Fibroblast of lung (primary cell): Measurements from ENCODE around the gene ZNF469. TPM values are rescaled to one million over a fixed set of nuclear protein-coding genes. Genes with fewer than 3 reads are reported as not detected.

Experiments
- DNase-seq, 2 donors: peaks; one replicate each; pipeline versions ENCODE4 v3.0.0 to v3.0.0-alpha.2; 2010; ENCODE audit warnings: low read depth in 2 of 2
- H2AFZ ChIP-seq: 2 replicates; pipeline ENCODE4 v1.5.1; 2012; ENCODE audit warnings: low read length, control low read depth, inconsistent platforms
- H3K27ac ChIP-seq: 2 replicates; pipeline ENCODE4 v1.5.1; 2011; ENCODE audit warnings: low read length, control low read depth; ENCODE audit not compliant: insufficient read depth
- H3K27me3 ChIP-seq: 2 replicates; pipeline ENCODE4 v1.5.1; 2011; ENCODE audit warnings: mild to moderate bottlenecking, low read length; ENCODE audit not compliant: control insufficient read depth, insufficient read depth
- H3K36me3 ChIP-seq: 2 replicates; pipeline ENCODE4 v1.5.1; 2011; ENCODE audit warnings: low read length; ENCODE audit not compliant: control insufficient read depth, insufficient read depth
- H3K4me1 ChIP-seq: 2 replicates; pipeline ENCODE4 v1.5.1; 2011; ENCODE audit warnings: low read length; ENCODE audit not compliant: control insufficient read depth, insufficient read depth; ENCODE audit errors: extremely low read depth
- H3K4me2 ChIP-seq: 2 replicates; pipeline ENCODE4 v1.5.1; 2011; ENCODE audit warnings: low read length, control low read depth; ENCODE audit not compliant: insufficient read depth; ENCODE audit errors: extremely low read depth
- H3K4me3 ChIP-seq, 4 experiments: fragments of 200-600 bp in 1 of 4; sonication (generic) in 1 of 4; replicated peaks in 1 of 4; 2 replicates each; pipeline ENCODE4 v1.5.1; 2011 to 2016; ENCODE audit warnings: low read length in 4 of 4, low read depth in 3 of 4, mild to moderate bottlenecking in 3 of 4, control low read depth in 2 of 4, inconsistent platforms in 1 of 4, mixed read lengths in 1 of 4; ENCODE audit not compliant: insufficient read depth in 1 of 4; ENCODE audit errors: control extremely low read depth in 1 of 4
- H3K79me2 ChIP-seq: 2 replicates; pipeline ENCODE4 v1.5.1; 2012; ENCODE audit warnings: mild to moderate bottlenecking, low read length, inconsistent platforms; ENCODE audit not compliant: control insufficient read depth, insufficient read depth
- H3K9ac ChIP-seq: 2 replicates; pipeline ENCODE4 v1.5.1; 2011; ENCODE audit warnings: mild to moderate bottlenecking, low read length, control low read depth; ENCODE audit not compliant: insufficient read depth
- H3K9me3 ChIP-seq: 2 replicates; pipeline ENCODE4 v1.5.1; 2012; ENCODE audit warnings: low read depth, low read length; ENCODE audit not compliant: control insufficient read depth, insufficient read depth
- H4K20me1 ChIP-seq: 2 replicates; pipeline ENCODE4 v1.5.1; 2011; ENCODE audit warnings: low read length; ENCODE audit not compliant: control insufficient read depth, insufficient read depth; ENCODE audit errors: extremely low read depth
- CTCF ChIP-seq, 2 donors: IDR thresholded peaks in 1 of 2; conservative IDR thresholded peaks in 1 of 2; 1 replicate in 1 of 2; 2 replicates in 1 of 2; pipeline ENCODE4 v1.5.1; 2011 to 2012; ENCODE audit warnings: low read length in 2 of 2, control low read depth in 1 of 2, inconsistent platforms in 1 of 2, low read depth in 1 of 2, mild to moderate bottlenecking in 1 of 2
- EZH2 ChIP-seq: IDR thresholded peaks from 2 replicates; pipeline ENCODE4 v1.5.1; 2012; ENCODE audit warnings: low read length, control low read depth, mild to moderate bottlenecking; ENCODE audit errors: missing control alignments
- polyA plus RNA-seq, 2 donors: library from polyadenylated mRNA; depleted of rRNA in 1 of 2; stranded (reverse) in 1 of 2; unstranded in 1 of 2; fragments of >200 nt; gene quantifications; 2 replicates each; pipeline ENCODE4 v1.2.1, GENCODE V29; 2011 to 2012; ENCODE audit warnings: missing spikeins in 1 of 2
- total RNA-seq: library from RNA; depleted of rRNA; stranded (reverse); fragments of >200 nt; gene quantifications from 2 replicates; pipeline ENCODE4 v1.2.1, GENCODE V29; 2014

ZNF469 gene
- total and polyA plus RNA-seq, 2 donors (not counting 1 experiment from before 2014, with no cell fraction given): 0.82 to 1.5 TPM

- Histone ChIP-seq H3K9ac (no peak overlapping the region), H3K4me1 (no peaks in the 10 kb centered on the region), H3K36me3 (no peaks in the 10 kb centered on the region), H3K27me3 (no peaks in the 10 kb centered on the region), H2AFZ (no peak overlapping the region), H3K27ac (no peak overlapping the region), H3K4me2 (no peak overlapping the region), H3K9me3 (no peaks in the 10 kb centered on the region), H4K20me1 (no peaks in the 10 kb centered on the region), H3K79me2 (no peaks in the 10 kb centered on the region), H3K4me3 (no peak overlapping the region)
- DNase-seq: no peak
- no peak for TF ChIP-seq EZH2
- no peak for TF ChIP-seq CTCF (conservative IDR thresholded peaks at IDR 0.05 in 1 of 2, IDR thresholded peaks at IDR 0.05 in 1 of 2; ENCODE audit: low read depth in 1 of 2, low read length in 2 of 2)
These were observed 30.9 kb downstream of the ZNF469 start for GRCh38 chr16:88413631-88414030.

- no peak for DNase-seq
- Histone ChIP-seq H3K4me1 (no peaks in the 10 kb centered on the region), H3K27ac (no peak overlapping the region), H3K36me3 (no peaks in the 10 kb centered on the region), H2AFZ (no peak overlapping the region), H3K27me3 (no peaks in the 10 kb centered on the region), H3K9me3 (no peaks in the 10 kb centered on the region), H3K4me3 (no peak overlapping the region), H4K20me1 (no peaks in the 10 kb centered on the region), H3K79me2 (no peaks in the 10 kb centered on the region), H3K9ac (no peak overlapping the region), H3K4me2 (no peak overlapping the region)
- no peak for TF ChIP-seq EZH2
- TF ChIP-seq CTCF (conservative IDR thresholded peaks at IDR 0.05 in 1 of 2, IDR thresholded peaks at IDR 0.05 in 1 of 2; ENCODE audit: low read depth in 1 of 2, low read length in 2 of 2): no peak
These were observed 32.0 kb downstream of the ZNF469 start for GRCh38 chr16:88414521-88415380.

- Histone ChIP-seq H4K20me1 (no peaks in the 10 kb centered on the region), H3K27ac (no peak overlapping the region), H3K4me2 (no peak overlapping the region), H3K4me1 (no peaks in the 10 kb centered on the region), H3K9ac (no peak overlapping the region), H2AFZ (no peak overlapping the region), H3K79me2 (no peaks in the 10 kb centered on the region), H3K4me3 (no peak overlapping the region), H3K9me3 (no peaks in the 10 kb centered on the region), H3K36me3 (no peaks in the 10 kb centered on the region), H3K27me3 (no peaks in the 10 kb centered on the region)
- no peak for TF ChIP-seq EZH2
- TF ChIP-seq CTCF (conservative IDR thresholded peaks at IDR 0.05 in 1 of 2, IDR thresholded peaks at IDR 0.05 in 1 of 2; ENCODE audit: low read depth in 1 of 2, low read length in 2 of 2): no peak
- no peak for DNase-seq
These were observed 32.6 kb downstream of the ZNF469 start for GRCh38 chr16:88415381-88415705.
